ENCODE measurements around the gene ADGRB2.

Gene ADGRB2

DNA sequence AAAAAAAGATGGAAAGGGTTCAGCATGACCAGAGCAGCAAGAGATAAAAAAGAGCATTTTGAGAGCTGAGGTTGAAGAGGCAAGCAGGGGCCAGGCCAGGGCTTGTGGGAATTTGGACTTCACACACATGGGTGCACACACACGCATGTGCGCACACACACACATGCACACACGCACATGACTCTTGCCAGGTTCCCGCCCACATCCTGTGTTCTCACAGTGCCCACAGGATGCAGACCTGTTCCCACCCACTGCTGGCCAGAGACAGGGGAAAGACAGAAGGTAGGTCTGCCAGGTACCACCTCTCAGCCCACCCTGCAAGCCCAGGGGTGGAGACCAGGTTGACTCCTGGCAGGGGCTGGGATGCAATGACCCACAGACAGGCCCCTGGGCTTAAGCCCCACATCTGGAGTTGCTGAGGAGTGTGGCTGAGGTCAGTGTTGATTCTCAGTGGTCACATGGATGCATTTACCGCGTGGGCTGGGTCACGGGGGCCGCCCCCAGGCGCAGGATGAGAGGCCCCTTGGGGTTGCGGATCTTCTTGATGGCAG, 64.7 kb downstream of the ADGRB2 start:
- DNase-seq: no peak

DNA sequence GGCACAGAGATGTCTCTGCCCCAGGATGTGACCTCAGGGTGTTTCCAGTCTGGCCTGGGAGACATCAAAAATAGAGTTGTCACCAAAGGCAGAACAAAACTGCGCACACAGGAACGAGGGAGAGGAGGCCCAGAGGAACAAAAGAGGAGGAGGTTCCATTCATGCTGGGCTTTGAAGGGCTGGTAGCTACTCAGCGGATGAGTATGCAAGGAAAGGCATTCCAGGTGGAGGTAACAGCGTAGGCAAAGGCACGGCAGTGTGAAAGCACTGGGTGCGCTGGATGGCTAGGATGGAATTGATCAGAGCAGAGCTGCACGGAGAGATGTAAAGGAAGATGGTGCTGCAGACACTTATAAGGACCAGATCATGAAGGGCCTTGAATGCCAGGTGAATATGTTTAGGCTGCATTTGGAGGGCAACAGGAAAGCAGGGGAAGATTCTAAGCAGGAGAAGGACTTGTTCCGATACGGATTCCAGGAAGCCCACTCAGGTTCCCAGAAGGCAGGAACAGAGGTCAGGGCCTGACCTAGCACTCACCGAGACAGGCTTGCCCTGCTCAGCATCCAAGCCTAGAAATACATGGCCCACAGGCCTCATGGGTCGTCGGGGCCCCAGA, 66.7 kb downstream of the ADGRB2 start:
- DNase-seq: no peak

- DNase-seq: no peak
These were observed 67.9 kb downstream of the ADGRB2 start for GRCh38 chr1:31696242-31696641.

DNA sequence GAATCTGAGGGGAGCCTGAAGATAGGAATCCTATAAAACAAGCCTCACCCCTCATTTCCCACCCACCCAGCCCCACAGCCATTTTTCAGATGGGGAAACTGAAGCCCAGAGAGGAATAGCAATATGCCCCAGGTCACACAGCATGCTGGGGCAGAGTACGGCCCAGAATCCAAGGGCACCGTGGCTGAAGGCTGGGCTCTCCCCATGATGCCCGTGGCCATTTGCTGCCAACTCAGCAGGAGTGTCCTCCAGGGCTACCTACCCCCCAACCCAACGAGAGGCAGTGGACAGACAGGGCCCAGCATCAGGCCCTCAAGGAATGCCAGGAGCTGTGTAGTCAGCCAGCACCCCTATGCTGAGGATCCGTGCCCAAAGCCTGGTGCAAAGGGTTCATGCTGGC, 68.8 kb downstream of the ADGRB2 start:
- DNase-seq: no peak

- DNase-seq: no peak
These were observed 69.2 kb downstream of the ADGRB2 start for GRCh38 chr1:31694964-31695313.

- DNase-seq: no peak
These were observed 69.8 kb downstream of the ADGRB2 start for GRCh38 chr1:31694069-31694963.

GRCh38 chr1:31693231-31693630, 70.9 kb downstream of the ADGRB2 start:
- no peak for DNase-seq

DNA sequence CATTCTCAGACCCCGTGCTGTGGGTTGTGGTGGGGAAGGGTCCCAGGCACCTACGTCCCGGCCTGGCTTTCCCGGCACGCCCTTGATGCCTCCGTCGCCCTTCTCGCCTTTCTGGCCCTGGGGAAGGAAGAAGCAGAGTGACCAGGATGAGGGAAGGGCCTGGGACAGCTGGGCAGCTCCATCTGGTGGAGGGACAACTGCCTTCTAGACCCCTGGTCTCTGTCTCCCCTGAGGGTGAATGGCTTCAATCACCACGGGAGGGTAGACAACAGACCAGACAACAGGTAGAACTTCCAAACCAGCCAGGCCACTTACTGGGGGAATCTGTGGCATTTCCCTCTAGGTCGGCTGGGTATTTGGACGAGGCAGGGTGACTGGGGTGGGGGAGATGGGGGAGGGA, 72.2 kb downstream of the ADGRB2 start:
- no peak for DNase-seq

- DNase-seq: no peak
These were observed 72.7 kb downstream of the ADGRB2 start for GRCh38 chr1:31691446-31691845.

- DNase-seq: no peak
These were observed 73.2 kb downstream of the ADGRB2 start for GRCh38 chr1:31690921-31691320.

DNA sequence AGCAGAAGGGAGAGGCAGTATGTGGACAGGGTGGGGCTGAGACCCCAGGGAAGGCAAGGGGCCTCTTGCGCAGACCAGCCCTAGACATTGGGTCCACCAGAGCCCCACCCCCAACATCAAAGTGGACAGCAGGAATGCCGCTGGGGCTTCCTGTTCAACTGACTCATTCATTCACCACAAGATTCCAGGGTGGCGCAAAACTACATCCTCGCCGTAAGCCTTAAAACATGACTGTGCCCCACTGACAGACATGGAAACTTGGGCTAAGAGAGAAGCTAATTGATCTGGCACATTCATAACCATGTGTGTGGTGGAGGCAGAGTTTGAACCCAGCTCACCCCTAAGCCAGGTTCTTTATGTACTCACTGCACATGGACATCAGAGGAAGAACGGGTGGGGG, 74.3 kb downstream of the ADGRB2 start:
- no peak for DNase-seq

- no peak for DNase-seq
These were observed 74.8 kb downstream of the ADGRB2 start for GRCh38 chr1:31689379-31689778.

- DNase-seq: no peak
These were observed 75.8 kb downstream of the ADGRB2 start for GRCh38 chr1:31688233-31688918.

- no peak for DNase-seq
These were observed 76.5 kb downstream of the ADGRB2 start for GRCh38 chr1:31687601-31688000.

DNA sequence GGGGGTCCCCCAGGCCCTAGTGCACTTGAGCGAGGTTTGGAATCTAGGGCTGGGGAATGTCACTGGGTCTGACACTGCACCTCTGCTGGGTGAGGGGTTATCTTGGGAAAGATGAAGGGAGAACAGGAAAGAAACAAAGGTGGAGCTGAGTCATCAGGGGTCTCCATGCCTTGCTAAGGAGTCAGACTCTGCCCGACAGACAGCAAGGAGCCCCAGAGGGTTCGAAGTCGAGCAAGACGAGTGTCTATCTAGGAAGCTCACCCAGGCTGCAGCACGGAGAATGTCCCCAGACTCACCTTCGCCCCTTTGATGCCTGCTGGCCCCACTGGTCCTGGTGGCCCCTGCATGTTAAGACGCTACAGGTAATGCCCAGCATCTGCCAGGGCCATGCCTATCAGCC, 78.3 kb downstream of the ADGRB2 start:
- DNase-seq: no peak

DNA sequence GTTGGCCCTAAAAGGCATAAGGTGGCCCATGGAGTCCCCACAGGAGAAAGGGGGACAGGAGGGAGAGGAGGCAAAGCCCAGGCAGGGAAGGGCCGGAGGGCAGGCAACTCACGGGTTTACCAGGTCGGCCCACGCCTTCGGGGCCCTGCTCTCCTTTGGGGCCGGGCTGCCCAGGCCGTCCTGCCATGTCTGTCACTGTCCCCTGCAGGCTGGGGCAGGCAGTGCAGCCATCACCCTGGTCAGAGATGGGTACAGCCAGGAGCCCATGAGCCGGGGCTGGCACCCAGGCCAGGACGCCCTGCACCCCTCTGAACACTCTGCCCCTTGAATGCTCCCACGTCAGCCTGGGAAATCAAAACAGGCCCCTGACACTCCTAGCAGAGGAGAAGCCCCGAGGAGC, 80.1 kb downstream of the ADGRB2 start:
- no peak for DNase-seq

DNA sequence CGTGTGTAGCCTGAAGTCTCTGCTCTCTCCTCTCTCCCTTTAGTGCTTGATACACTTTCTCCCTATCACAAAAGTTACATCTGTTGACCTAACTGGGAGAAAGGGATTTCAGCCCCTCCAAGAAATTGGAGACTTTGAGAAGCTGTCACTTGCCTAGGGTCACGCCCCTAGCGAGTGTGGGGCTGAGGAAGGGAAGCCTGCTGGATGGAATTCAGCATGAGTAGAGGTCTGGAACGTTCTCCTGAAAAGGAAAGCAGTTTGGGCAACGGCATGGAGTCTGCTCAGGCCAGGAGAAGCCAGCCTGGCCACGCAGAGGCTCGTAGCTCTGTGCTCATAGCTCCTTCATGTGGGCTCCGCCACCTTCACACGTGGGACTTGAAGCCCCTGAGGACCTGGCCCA, 82.7 kb downstream of the ADGRB2 start:
- no peak for DNase-seq

GRCh38 chr1:31679676-31680230, 84.4 kb downstream of the ADGRB2 start:
- DNase-seq: no peak

DNA sequence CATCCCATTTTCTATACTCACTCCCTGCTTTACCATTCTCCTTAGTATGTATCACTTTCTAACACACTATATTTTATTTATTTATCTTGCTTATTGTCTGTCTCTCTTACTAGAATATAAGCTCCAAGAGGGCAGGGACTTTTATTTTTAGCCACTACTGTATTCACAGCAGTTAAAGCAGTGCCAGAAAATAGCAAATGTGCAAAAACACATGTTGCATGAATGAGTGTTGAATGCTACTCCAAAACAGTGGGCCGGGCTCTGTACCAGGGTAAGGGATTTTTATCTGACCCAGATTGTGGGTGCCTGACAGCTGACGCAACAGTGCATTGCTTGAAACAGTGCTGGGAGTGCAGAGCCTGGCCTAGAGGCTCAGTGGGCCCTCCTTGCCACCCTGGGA, 85.0 kb downstream of the ADGRB2 start:
- no peak for DNase-seq

DNA sequence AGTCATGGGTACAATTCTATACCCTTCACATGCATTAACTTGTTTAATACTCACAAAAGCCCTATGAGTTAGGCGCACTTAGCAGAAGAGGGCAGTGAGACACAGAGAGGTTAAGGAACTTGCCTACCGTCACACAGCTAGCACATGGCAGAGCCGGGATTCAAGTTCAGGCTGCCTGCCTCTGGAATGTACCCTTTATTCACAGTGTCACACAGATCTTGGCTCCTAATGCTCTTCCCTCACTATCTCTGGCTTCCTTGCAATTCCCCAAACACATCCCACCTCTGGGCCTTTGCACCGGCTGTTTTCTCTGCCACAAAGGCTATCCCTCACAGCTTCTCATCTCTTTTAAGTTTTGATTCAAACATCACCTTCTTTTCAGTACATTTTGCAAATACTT, 85.5 kb downstream of the ADGRB2 start:
- no peak for DNase-seq

- DNase-seq: no peak
These were observed 86.2 kb downstream of the ADGRB2 start for GRCh38 chr1:31677949-31678348.

- DNase-seq: no peak
These were observed 86.7 kb downstream of the ADGRB2 start for GRCh38 chr1:31677401-31677800.
